ENCODE measurements around the gene HACE1. TPM values are rescaled to one million over a fixed set of nuclear protein-coding genes. Genes with fewer than 3 reads are reported as not detected.

Gene HACE1
- total RNA-seq, 4 donors from 2014 or later, result 11.8 to 34.7 (median 16.4) TPM

GRCh38 chr6:104685871-104686549 lies 173.7 kb downstream of the HACE1 start:
- Histone ChIP-seq H3K4me1 (no peaks in the 10 kb centered on the region), H3K36me3 (no peaks in the 10 kb centered on the region), H3K9me3 (no peaks in the 10 kb centered on the region), H3K4me3 (no peak overlapping the region), H3K27me3 (no peaks in the 10 kb centered on the region), H3K27ac (no peak overlapping the region)
- TF ChIP-seq POLR2A (IDR thresholded peaks at IDR 0.05) (no peak), CTCF (IDR thresholded peaks at IDR 0.05) (no peak)
- DNase-seq, result no peak

GRCh38 chr6:104684911-104685415 lies 174.8 kb downstream of the HACE1 start:
- no peaks in the 10 kb centered on the region for H3K27me3 ChIP-seq
- TF ChIP-seq CTCF (IDR thresholded peaks at IDR 0.05), result no peak
- no peak for TF ChIP-seq POLR2A (IDR thresholded peaks at IDR 0.05)
- DNase-seq, result no peak
- no peaks in the 10 kb centered on the region for H3K36me3 ChIP-seq
- no peak overlapping the region for H3K27ac ChIP-seq
- H3K9me3 ChIP-seq, result no peaks in the 10 kb centered on the region
- H3K4me1 ChIP-seq, result no peaks in the 10 kb centered on the region
- H3K4me3 ChIP-seq, result no peak overlapping the region

GRCh38 chr6:104683809-104684208 lies 175.9 kb downstream of the HACE1 start:
- TF ChIP-seq CTCF (IDR thresholded peaks at IDR 0.05) (no peak), POLR2A (IDR thresholded peaks at IDR 0.05) (no peak)
- Histone ChIP-seq H3K36me3 (no peaks in the 10 kb centered on the region), H3K4me1 (no peaks in the 10 kb centered on the region), H3K4me3 (no peak overlapping the region), H3K27ac (no peak overlapping the region), H3K9me3 (no peaks in the 10 kb centered on the region), H3K27me3 (no peaks in the 10 kb centered on the region)
- no peak for DNase-seq

- peak; percentile 27 to 85 (median 71) for DNase-seq
- no peaks in the 10 kb centered on the region for H3K27me3 ChIP-seq
- no peaks in the 10 kb centered on the region for H3K4me1 ChIP-seq
- no peaks in the 10 kb centered on the region for H3K36me3 ChIP-seq
- no peak overlapping the region for H3K4me3 ChIP-seq
- no peak overlapping the region for H3K27ac ChIP-seq
- no peaks in the 10 kb centered on the region for H3K9me3 ChIP-seq
- TF ChIP-seq CTCF (IDR thresholded peaks at IDR 0.05), result peak; percentile 16 to 71 (median 66)
- TF ChIP-seq POLR2A (IDR thresholded peaks at IDR 0.05), result no peak
Measured at GRCh38 chr6:104682722-104683643, 176.7 kb downstream of the HACE1 start.

GRCh38 chr6:104680539-104680938 lies 179.2 kb downstream of the HACE1 start:
- Histone ChIP-seq H3K4me1 (no peaks in the 10 kb centered on the region), H3K4me3 (no peak overlapping the region), H3K27ac (no peak overlapping the region), H3K27me3 (no peaks in the 10 kb centered on the region), H3K36me3 (no peaks in the 10 kb centered on the region), H3K9me3 (peaks cover 0 to 3% (median 0%) of the 10 kb centered on the region in 4 donors)
- no peak for DNase-seq
- TF ChIP-seq POLR2A (IDR thresholded peaks at IDR 0.05), result no peak
- no peak for TF ChIP-seq CTCF (IDR thresholded peaks at IDR 0.05)
